Nephron (organoid): ENCODE measurements around the gene VEGFA.

Source experiments
- H3K27ac Mint-ChIP-seq, 3 experiments: 2 replicates each; pipeline ENCODE4 v1.8.0; 2020; ENCODE audit warnings: mixed read lengths in 3 of 3, mild to moderate bottlenecking in 2 of 3, moderate library complexity in 1 of 3
- H3K27me3 Mint-ChIP-seq: 2 replicates; pipeline ENCODE4 v1.8.0; 2021; ENCODE audit warnings: low read depth, mild to moderate bottlenecking, moderate library complexity, mixed read lengths
- H3K36me3 Mint-ChIP-seq: 2 replicates; pipeline ENCODE4 v1.8.0; 2020; ENCODE audit warnings: low read depth, mixed read lengths
- H3K4me1 Mint-ChIP-seq: 2 replicates; pipeline ENCODE4 v1.8.0; 2020; ENCODE audit warnings: mixed read lengths
- H3K4me3 Mint-ChIP-seq, 3 experiments: 2 replicates each; pipeline ENCODE4 v1.8.0; 2020; ENCODE audit warnings: mild to moderate bottlenecking in 3 of 3, mixed read lengths in 3 of 3, moderate library complexity in 2 of 3
- H3K9me3 Mint-ChIP-seq: 2 replicates; pipeline ENCODE4 v1.8.0; 2020; ENCODE audit warnings: mixed read lengths
- CTCF ChIP-seq, 3 experiments: fragments of 200-600 bp; sonication (generic); IDR thresholded peaks; one replicate each; pipeline ENCODE4 v1.5.0; 2021; ENCODE audit warnings: antibody characterized with exemption in 3 of 3; ENCODE audit not compliant: unreplicated experiment in 3 of 3

The VEGFA gene

DNA sequence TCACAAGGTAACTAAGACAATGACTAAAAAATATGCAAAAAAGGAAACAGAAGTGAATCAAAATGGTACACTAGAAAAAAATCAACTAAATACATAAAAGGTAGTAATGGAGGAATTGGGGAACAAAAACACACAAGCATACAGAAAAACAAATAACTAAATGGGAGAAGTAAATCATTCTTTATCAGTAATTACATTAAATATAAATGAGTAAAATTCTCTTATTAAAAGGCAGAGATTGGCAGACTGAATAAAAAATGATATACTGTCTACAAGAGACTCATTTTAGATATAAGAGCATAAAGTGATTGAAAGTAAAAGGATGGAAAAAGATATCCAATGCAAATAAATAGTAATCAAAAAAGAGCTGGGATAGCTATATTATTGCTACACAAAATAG is 39.4 kb upstream of the VEGFA start:
- Mint-ChIP-seq H3K4me3 (no peak overlapping the region), H3K27ac (no peak overlapping the region), H3K27me3 (no peaks in the 10 kb centered on the region), H3K4me1 (peaks cover 2% of the 10 kb centered on the region), H3K36me3 (no peaks in the 10 kb centered on the region), H3K9me3 (peaks cover 15% of the 10 kb centered on the region)
- no peak for TF ChIP-seq CTCF (IDR thresholded peaks at IDR 0.05; ENCODE audit: unreplicated experiment in 3 of 3)

DNA sequence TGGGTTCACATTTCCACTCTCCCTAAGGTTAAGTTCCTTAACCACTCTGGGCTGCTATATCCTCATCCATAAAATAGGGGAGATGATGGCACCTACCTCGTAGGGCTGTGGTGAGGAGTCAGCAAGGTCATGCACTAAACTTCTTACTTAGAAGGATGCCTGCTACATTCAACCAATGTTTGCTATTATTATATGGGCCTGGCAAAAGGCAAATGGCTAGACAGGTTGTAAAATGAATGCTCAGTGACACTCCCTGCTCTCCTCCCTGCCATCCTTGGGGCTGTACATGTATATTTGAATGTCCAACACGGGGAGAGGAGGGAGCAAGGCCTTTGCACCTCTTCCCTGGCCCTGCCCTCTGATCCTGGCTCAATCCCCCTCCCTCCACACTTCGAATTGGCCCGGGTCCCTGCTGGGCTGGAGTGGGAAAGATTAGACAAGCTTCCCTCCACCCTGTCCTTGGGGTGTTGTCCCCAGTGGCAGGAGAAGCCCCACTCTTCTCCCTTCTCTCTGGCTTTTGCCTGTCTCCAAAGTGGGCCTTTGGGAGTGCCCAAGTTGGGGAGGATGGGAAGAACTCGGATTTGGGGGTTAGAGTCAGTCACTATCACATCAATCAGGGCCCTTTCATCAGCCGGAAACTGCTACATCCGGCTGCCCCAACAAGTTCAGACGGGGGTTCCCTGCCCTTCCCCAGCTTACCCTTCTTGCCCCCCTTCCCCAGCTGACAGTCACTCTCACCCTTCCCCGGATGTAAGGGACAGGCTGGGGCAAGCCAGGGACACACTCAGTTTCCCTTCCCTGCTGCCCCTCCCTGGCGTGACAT is 36.3 kb upstream of the VEGFA start:
- H3K9me3 Mint-ChIP-seq = peaks cover 15% of the 10 kb centered on the region

GRCh38 chr6:43734294-43734665 is 35.7 kb upstream of the VEGFA start:
- Mint-ChIP-seq H3K4me1 (peaks cover 9% of the 10 kb centered on the region), H3K9me3 (peaks cover 15% of the 10 kb centered on the region), H3K4me3 (no peak overlapping the region), H3K36me3 (no peaks in the 10 kb centered on the region), H3K27me3 (no peaks in the 10 kb centered on the region), H3K27ac (no peak overlapping the region)
- TF ChIP-seq CTCF (IDR thresholded peaks at IDR 0.05; ENCODE audit: unreplicated experiment in 3 of 3) = no peak

More for the DNA sequence above, 36.3 kb upstream of the VEGFA start:
- Mint-ChIP-seq H3K4me3 (no peak overlapping the region), H3K36me3 (no peaks in the 10 kb centered on the region), H3K4me1 (peaks cover 7% of the 10 kb centered on the region), H3K27ac (no peak overlapping the region), H3K27me3 (no peaks in the 10 kb centered on the region)
- TF ChIP-seq CTCF (IDR thresholded peaks at IDR 0.05; ENCODE audit: unreplicated experiment in 3 of 3) = no peak

- no peak overlapping the region for H3K27ac Mint-ChIP-seq
- TF ChIP-seq CTCF (IDR thresholded peaks at IDR 0.05; ENCODE audit: unreplicated experiment in 3 of 3) = no peak
- H3K36me3 Mint-ChIP-seq = no peaks in the 10 kb centered on the region
- H3K4me1 Mint-ChIP-seq = peaks cover 20% of the 10 kb centered on the region
- H3K9me3 Mint-ChIP-seq = peaks cover 11% of the 10 kb centered on the region
- H3K27me3 Mint-ChIP-seq = no peaks in the 10 kb centered on the region
- H3K4me3 Mint-ChIP-seq = no peak overlapping the region
These were observed 34.3 kb upstream of the VEGFA start for GRCh38 chr6:43735642-43736199.

- no peak for TF ChIP-seq CTCF (IDR thresholded peaks at IDR 0.05; ENCODE audit: unreplicated experiment in 3 of 3)
- Mint-ChIP-seq H3K27ac (no peak overlapping the region), H3K9me3 (peaks cover 6% of the 10 kb centered on the region), H3K4me3 (no peak overlapping the region), H3K4me1 (peaks cover 26% of the 10 kb centered on the region), H3K36me3 (no peaks in the 10 kb centered on the region), H3K27me3 (no peaks in the 10 kb centered on the region)
These were observed 33.7 kb upstream of the VEGFA start for GRCh38 chr6:43736211-43736786.
